ENCODE measurements around the gene LMAN2L.

LMAN2L gene, protein sequence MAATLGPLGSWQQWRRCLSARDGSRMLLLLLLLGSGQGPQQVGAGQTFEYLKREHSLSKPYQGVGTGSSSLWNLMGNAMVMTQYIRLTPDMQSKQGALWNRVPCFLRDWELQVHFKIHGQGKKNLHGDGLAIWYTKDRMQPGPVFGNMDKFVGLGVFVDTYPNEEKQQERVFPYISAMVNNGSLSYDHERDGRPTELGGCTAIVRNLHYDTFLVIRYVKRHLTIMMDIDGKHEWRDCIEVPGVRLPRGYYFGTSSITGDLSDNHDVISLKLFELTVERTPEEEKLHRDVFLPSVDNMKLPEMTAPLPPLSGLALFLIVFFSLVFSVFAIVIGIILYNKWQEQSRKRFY

DNA sequence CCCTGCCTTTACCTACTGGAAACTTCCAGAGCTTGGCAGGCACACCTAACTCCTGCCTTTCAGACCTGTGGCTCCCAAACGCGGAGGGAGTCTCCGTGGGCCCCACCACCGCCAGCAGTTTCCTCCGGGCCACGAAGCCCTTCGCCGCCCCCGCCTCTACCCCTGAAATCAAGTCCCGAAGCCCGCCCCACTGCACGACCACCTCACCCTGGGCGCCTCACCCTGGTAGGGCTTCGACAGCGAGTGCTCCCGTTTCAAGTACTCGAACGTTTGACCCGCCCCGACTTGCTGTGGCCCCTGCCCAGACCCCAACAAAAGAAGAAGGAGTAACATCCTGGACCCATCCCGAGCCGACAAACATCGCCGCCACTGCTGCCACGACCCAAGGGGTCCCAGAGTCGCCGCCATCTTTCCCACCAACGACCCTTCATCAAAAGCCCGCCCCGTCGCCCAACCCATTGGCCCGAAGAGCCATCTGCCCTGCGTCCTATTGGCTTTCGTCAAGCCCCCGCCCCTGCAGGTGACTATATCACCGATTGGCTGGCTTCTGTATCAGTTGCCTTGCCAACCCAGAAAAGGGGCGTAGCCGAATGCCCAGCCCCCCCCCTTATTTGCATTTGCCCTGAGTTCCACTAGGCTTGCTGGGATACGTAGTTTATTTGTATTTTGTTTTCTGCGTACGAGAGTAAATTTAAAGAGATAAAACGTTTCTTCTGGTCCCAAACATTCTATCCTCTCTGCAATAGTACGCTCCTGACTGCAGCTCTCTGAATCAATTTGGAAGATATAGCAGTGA, at the start of gene LMAN2L:
LMAN2L (minus strand) TSS at position 432 of the 796 bp plus-strand sequence; CDS start at position 408, 24 bp downstream.
- Histone ChIP-seq H2AFZ (ENCODE audit: low read depth) (peak within 1 kb of the TSS; percentile 62), H3K4me2 (peak within 1 kb of the TSS; percentile 91), H3K4me3 (IDR thresholded peaks at IDR 0.05; ENCODE audit: insufficient read depth, low read depth, low read length) (no peak within 1 kb of the TSS), H3K27ac (peak within 1 kb of the TSS; percentile 33), H3K4me1 (ENCODE audit: low read depth, poor library complexity, severe bottlenecking) (peaks cover 19% of the 10 kb centered on the region), H3K27me3 (ENCODE audit: insufficient read depth, low read depth) (no peaks in the 10 kb centered on the region), H3K9ac (peak within 1 kb of the TSS; percentile 66), H3K79me2 (ENCODE audit: insufficient read depth, low read depth) (peaks cover 15% of the 10 kb centered on the region; the same call in 1 of the 2 replicates), H3K36me3 (ENCODE audit: insufficient read depth) (no peaks in the 10 kb centered on the region), H4K20me1 (ENCODE audit: insufficient read depth) (no peaks in the 10 kb centered on the region)
- TF ChIP-seq, protein P1, sequence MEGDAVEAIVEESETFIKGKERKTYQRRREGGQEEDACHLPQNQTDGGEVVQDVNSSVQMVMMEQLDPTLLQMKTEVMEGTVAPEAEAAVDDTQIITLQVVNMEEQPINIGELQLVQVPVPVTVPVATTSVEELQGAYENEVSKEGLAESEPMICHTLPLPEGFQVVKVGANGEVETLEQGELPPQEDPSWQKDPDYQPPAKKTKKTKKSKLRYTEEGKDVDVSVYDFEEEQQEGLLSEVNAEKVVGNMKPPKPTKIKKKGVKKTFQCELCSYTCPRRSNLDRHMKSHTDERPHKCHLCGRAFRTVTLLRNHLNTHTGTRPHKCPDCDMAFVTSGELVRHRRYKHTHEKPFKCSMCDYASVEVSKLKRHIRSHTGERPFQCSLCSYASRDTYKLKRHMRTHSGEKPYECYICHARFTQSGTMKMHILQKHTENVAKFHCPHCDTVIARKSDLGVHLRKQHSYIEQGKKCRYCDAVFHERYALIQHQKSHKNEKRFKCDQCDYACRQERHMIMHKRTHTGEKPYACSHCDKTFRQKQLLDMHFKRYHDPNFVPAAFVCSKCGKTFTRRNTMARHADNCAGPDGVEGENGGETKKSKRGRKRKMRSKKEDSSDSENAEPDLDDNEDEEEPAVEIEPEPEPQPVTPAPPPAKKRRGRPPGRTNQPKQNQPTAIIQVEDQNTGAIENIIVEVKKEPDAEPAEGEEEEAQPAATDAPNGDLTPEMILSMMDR (conservative IDR thresholded peaks at IDR 0.05; ENCODE audit: low read depth, low read length) = no peak

DNA sequence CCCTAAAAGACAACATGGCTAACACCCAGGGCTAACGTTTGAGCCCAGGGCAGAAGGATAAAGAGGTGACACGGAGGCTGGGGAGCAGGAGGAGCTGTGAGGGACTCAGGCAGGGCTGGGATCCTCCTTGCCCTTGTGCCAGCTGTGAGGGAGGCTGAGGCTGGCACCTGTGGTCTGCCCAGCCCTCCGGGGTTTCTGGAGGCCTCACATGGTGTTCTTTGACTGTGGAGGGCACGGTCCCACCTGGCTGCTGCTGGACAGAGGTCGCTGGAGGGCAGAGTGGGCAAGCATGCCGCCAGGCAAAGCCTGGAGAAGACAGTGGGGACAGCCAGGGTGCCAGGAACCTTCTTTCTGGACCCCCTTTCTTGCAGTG, 49.4 kb upstream of the LMAN2L start:
- Histone ChIP-seq H3K4me3 (IDR thresholded peaks at IDR 0.05; ENCODE audit: insufficient read depth, low read depth, low read length) (no peak overlapping the region), H3K79me2 (ENCODE audit: insufficient read depth, low read depth) (no peaks in the 10 kb centered on the region), H3K4me1 (ENCODE audit: low read depth, poor library complexity, severe bottlenecking) (no peaks in the 10 kb centered on the region), H4K20me1 (ENCODE audit: insufficient read depth) (no peaks in the 10 kb centered on the region), H3K9ac (no peak overlapping the region), H3K27ac (no peak overlapping the region), H3K27me3 (ENCODE audit: insufficient read depth, low read depth) (no peaks in the 10 kb centered on the region), H3K36me3 (ENCODE audit: insufficient read depth) (no peaks in the 10 kb centered on the region), H2AFZ (ENCODE audit: low read depth) (no peak overlapping the region), H3K4me2 (no peak overlapping the region)
- TF ChIP-seq, protein P1 (conservative IDR thresholded peaks at IDR 0.05; ENCODE audit: low read depth, low read length) = no peak

DNA sequence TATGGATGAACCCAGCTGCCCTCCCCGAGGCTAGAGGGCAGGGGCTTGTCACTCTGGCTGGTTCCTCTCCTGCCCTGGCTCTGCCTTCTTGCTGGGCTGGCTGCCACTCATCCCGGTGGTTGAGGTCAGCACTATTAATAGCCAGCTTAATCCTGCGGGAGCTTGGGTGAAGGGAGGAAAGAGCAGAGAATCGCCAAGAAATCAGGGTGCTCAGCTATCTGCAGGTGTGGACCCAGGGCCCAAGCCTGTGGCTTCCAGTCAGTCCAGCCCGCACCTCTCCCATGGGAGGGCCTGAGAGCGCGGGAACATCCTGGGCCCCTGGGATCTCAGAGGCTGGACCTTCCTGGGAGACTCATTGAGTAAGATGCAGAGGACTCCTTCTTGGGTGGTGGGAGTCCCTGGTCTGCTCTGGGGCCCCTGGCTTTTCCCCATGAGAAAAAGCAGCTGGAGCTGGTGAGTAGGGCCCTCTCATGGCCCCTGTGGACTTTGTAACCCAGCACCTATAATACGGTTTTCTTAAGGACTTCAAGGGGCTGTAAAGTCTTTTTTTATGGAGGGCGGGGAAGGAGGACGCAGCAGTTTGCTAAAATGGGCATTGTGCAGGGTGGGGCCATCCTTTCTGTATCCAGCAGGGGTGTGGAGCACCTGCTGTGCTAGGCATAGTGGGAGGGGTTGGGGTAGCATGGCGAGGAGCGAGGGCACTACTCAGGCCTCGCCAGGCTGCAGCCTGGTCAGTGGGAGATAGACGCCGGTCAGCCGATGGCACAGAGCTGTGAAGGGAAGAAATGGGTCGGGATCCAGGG, 48.8 kb upstream of the LMAN2L start:
- H2AFZ ChIP-seq (ENCODE audit: low read depth) = no peak overlapping the region
- no peak overlapping the region for H3K9ac ChIP-seq
- no peaks in the 10 kb centered on the region for H3K27me3 ChIP-seq (ENCODE audit: insufficient read depth, low read depth)
- no peaks in the 10 kb centered on the region for H4K20me1 ChIP-seq (ENCODE audit: insufficient read depth)
- TF ChIP-seq, protein P1 (conservative IDR thresholded peaks at IDR 0.05; ENCODE audit: low read depth, low read length) = no peak
- no peaks in the 10 kb centered on the region for H3K79me2 ChIP-seq (ENCODE audit: insufficient read depth, low read depth)
- no peak overlapping the region for H3K27ac ChIP-seq
- no peaks in the 10 kb centered on the region for H3K36me3 ChIP-seq (ENCODE audit: insufficient read depth)
- no peak overlapping the region for H3K4me2 ChIP-seq
- H3K4me1 ChIP-seq (ENCODE audit: low read depth, poor library complexity, severe bottlenecking) = no peaks in the 10 kb centered on the region
- H3K4me3 ChIP-seq (IDR thresholded peaks at IDR 0.05; ENCODE audit: insufficient read depth, low read depth, low read length) = no peak overlapping the region

DNA sequence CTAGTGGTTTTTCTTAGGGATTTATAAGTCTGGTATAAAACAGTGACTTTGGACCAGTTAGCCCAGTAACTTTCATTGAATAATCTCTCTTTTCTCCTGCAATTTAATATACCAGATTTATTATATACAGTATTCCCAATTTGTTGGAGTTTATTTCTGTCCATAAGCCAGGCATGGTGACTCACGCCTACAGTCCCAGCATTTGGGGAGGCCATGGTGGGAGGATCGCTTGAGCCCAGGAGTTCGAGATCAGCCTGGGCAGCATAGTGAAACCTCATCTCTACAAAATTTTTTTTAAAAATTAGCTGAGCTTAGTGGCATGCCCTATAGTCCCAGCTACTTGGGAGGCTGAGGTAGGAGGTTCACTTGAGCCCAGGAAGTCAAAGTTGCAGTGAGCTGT, 47.5 kb upstream of the LMAN2L start:
- TF ChIP-seq, protein P1 (conservative IDR thresholded peaks at IDR 0.05; ENCODE audit: low read depth, low read length) = no peak
- H3K9ac ChIP-seq = no peak overlapping the region
- H3K4me3 ChIP-seq (IDR thresholded peaks at IDR 0.05; ENCODE audit: insufficient read depth, low read depth, low read length) = no peak overlapping the region
- no peaks in the 10 kb centered on the region for H3K4me1 ChIP-seq (ENCODE audit: low read depth, poor library complexity, severe bottlenecking)
- no peaks in the 10 kb centered on the region for H3K27me3 ChIP-seq (ENCODE audit: insufficient read depth, low read depth)
- H4K20me1 ChIP-seq (ENCODE audit: insufficient read depth) = no peaks in the 10 kb centered on the region
- H3K4me2 ChIP-seq = no peak overlapping the region
- H3K79me2 ChIP-seq (ENCODE audit: insufficient read depth, low read depth) = no peaks in the 10 kb centered on the region
- H2AFZ ChIP-seq (ENCODE audit: low read depth) = no peak overlapping the region
- H3K36me3 ChIP-seq (ENCODE audit: insufficient read depth) = no peaks in the 10 kb centered on the region
- no peak overlapping the region for H3K27ac ChIP-seq

Measured in KMS-11 (cell line).